Stimulated activated naive CD8-positive, alpha-beta T cell treated with anti-CD3 and anti-CD28 coated beads, Interleukin-15, Interleukin-2, amounts not matched to agents 100 ng/mL and 50 ng/mL, for 24 hours (primary cell): Measurements from ENCODE around the gene KMT5C.

Experiments
- H3K27ac Mint-ChIP-seq: one replicate; pipeline ENCODE4 v1.8.0; 2021; ENCODE audit warnings: mild to moderate bottlenecking, mixed read lengths
- H3K27me3 Mint-ChIP-seq: one replicate; pipeline ENCODE4 v1.8.0; 2021; ENCODE audit warnings: mixed read lengths
- H3K36me3 Mint-ChIP-seq: one replicate; pipeline ENCODE4 v1.8.0; 2021; ENCODE audit warnings: low read depth, mixed read lengths
- H3K4me1 Mint-ChIP-seq: one replicate; pipeline ENCODE4 v1.8.0; 2021; ENCODE audit warnings: low read depth, mixed read lengths
- H3K4me3 Mint-ChIP-seq: one replicate; pipeline ENCODE4 v1.8.0; 2021; ENCODE audit warnings: mild to moderate bottlenecking, mixed read lengths
- H3K9me3 Mint-ChIP-seq: one replicate; pipeline ENCODE4 v1.8.0; 2021; ENCODE audit warnings: mixed read lengths

The KMT5C gene

GRCh38 chr19:55377356-55378131 is 37.9 kb downstream of the KMT5C start:
- H3K36me3 Mint-ChIP-seq, result peaks cover 5% of the 10 kb centered on the region
- H3K4me1 Mint-ChIP-seq, result peaks cover 10% of the 10 kb centered on the region
- H3K27ac Mint-ChIP-seq, result no peak overlapping the region
- no peak overlapping the region for H3K4me3 Mint-ChIP-seq
- no peaks in the 10 kb centered on the region for H3K9me3 Mint-ChIP-seq
- peaks cover 11% of the 10 kb centered on the region for H3K27me3 Mint-ChIP-seq

GRCh38 chr19:55379174-55379573 is 39.5 kb downstream of the KMT5C start:
- Mint-ChIP-seq H3K27ac (no peak overlapping the region), H3K4me1 (peaks cover 15% of the 10 kb centered on the region), H3K9me3 (no peaks in the 10 kb centered on the region), H3K27me3 (peaks cover 6% of the 10 kb centered on the region), H3K36me3 (peaks cover 5% of the 10 kb centered on the region), H3K4me3 (no peak overlapping the region)

- Mint-ChIP-seq H3K4me3 (peak overlapping the region; percentile 90), H3K27ac (no peak overlapping the region), H3K4me1 (peaks cover 29% of the 10 kb centered on the region), H3K27me3 (no peaks in the 10 kb centered on the region), H3K36me3 (peaks cover 19% of the 10 kb centered on the region), H3K9me3 (no peaks in the 10 kb centered on the region)
Measured at GRCh38 chr19:55382013-55382412, 42.3 kb downstream of the KMT5C start.

GRCh38 chr19:55382522-55383054 is 42.9 kb downstream of the KMT5C start:
- peak overlapping the region; percentile 90 for H3K4me3 Mint-ChIP-seq
- H3K9me3 Mint-ChIP-seq, result no peaks in the 10 kb centered on the region
- H3K27me3 Mint-ChIP-seq, result no peaks in the 10 kb centered on the region
- H3K36me3 Mint-ChIP-seq, result peaks cover 25% of the 10 kb centered on the region
- peaks cover 33% of the 10 kb centered on the region for H3K4me1 Mint-ChIP-seq
- peak overlapping the region; percentile 95 for H3K27ac Mint-ChIP-seq

- peaks cover 42% of the 10 kb centered on the region for H3K4me1 Mint-ChIP-seq
- H3K4me3 Mint-ChIP-seq, result peak overlapping the region; percentile 90
- H3K36me3 Mint-ChIP-seq, result peaks cover 32% of the 10 kb centered on the region
Measured at GRCh38 chr19:55383279-55384130, 43.8 kb downstream of the KMT5C start.

GRCh38 chr19:55384131-55384919 is 44.6 kb downstream of the KMT5C start, which contains the start of gene TMEM238:
Gene TMEM238, minus strand, starts transcription at chr19:55384292. Its CDS starts 33 bp downstream, at chr19:55384259.
- Mint-ChIP-seq H3K4me1 (peaks cover 49% of the 10 kb centered on the region), H3K27ac (peak within 1 kb of the TSS; percentile 100), H3K9me3 (no peaks in the 10 kb centered on the region), H3K36me3 (peaks cover 38% of the 10 kb centered on the region), H3K27me3 (no peaks in the 10 kb centered on the region), H3K4me3 (peak within 1 kb of the TSS; percentile 100)

More at GRCh38 chr19:55383279-55384130, 43.8 kb downstream of the KMT5C start:
- H3K27ac Mint-ChIP-seq, result peak overlapping the region; percentile 95
- H3K9me3 Mint-ChIP-seq, result no peaks in the 10 kb centered on the region
- no peaks in the 10 kb centered on the region for H3K27me3 Mint-ChIP-seq

- H3K4me1 Mint-ChIP-seq, result peaks cover 57% of the 10 kb centered on the region
- H3K36me3 Mint-ChIP-seq, result peaks cover 44% of the 10 kb centered on the region
- peak overlapping the region; percentile 100 for H3K4me3 Mint-ChIP-seq
- peak overlapping the region; percentile 100 for H3K27ac Mint-ChIP-seq
- no peaks in the 10 kb centered on the region for H3K27me3 Mint-ChIP-seq
- H3K9me3 Mint-ChIP-seq, result no peaks in the 10 kb centered on the region
Measured at GRCh38 chr19:55384920-55385723, 45.4 kb downstream of the KMT5C start.

GRCh38 chr19:55385724-55386492 is 46.2 kb downstream of the KMT5C start, which contains the start of gene RPL28:
Gene RPL28, plus strand, starts transcription at chr19:55385932. Its CDS starts 426 bp downstream, at chr19:55386358.
- peak within 1 kb of the TSS; percentile 100 for H3K27ac Mint-ChIP-seq
- H3K4me1 Mint-ChIP-seq, result peaks cover 65% of the 10 kb centered on the region
- no peaks in the 10 kb centered on the region for H3K27me3 Mint-ChIP-seq
- H3K9me3 Mint-ChIP-seq, result no peaks in the 10 kb centered on the region
- peak within 1 kb of the TSS; percentile 100 for H3K4me3 Mint-ChIP-seq
- peaks cover 51% of the 10 kb centered on the region for H3K36me3 Mint-ChIP-seq

- Mint-ChIP-seq H3K4me1 (peaks cover 66% of the 10 kb centered on the region), H3K36me3 (peaks cover 51% of the 10 kb centered on the region), H3K9me3 (no peaks in the 10 kb centered on the region), H3K27ac (peak overlapping the region; percentile 100), H3K4me3 (peak overlapping the region; percentile 100), H3K27me3 (no peaks in the 10 kb centered on the region)
Measured at GRCh38 chr19:55386493-55386971, 46.9 kb downstream of the KMT5C start.

GRCh38 chr19:55387736-55388497 is 48.2 kb downstream of the KMT5C start:
- H3K36me3 Mint-ChIP-seq, result peaks cover 45% of the 10 kb centered on the region
- H3K27me3 Mint-ChIP-seq, result no peaks in the 10 kb centered on the region
- no peaks in the 10 kb centered on the region for H3K9me3 Mint-ChIP-seq
- peak overlapping the region; percentile 100 for H3K27ac Mint-ChIP-seq
- peaks cover 56% of the 10 kb centered on the region for H3K4me1 Mint-ChIP-seq
- H3K4me3 Mint-ChIP-seq, result peak overlapping the region; percentile 100

- Mint-ChIP-seq H3K36me3 (peaks cover 45% of the 10 kb centered on the region), H3K4me1 (peaks cover 51% of the 10 kb centered on the region), H3K4me3 (peak overlapping the region; percentile 100), H3K9me3 (no peaks in the 10 kb centered on the region), H3K27me3 (no peaks in the 10 kb centered on the region), H3K27ac (peak overlapping the region; percentile 100)
Measured at GRCh38 chr19:55389386-55390317, 50.0 kb downstream of the KMT5C start.
